Hepatocyte (in vitro differentiated cells): ENCODE measurements around the gene PUM2. TPM values are rescaled to one million over a fixed set of nuclear protein-coding genes. Genes with fewer than 3 reads are reported as not detected.

Experiments used
- DNase-seq: peaks from one replicate; pipeline ENCODE4 v3.0.0-alpha.2; 2016; ENCODE audit warnings: low spot score
- H2AFZ ChIP-seq: fragments of 200-600 bp; sonication (generic); 2 replicates; pipeline ENCODE4 v1.6.0; 2016; ENCODE audit warnings: antibody characterized with exemption, mild to moderate bottlenecking
- H3K27ac ChIP-seq: fragments of 200-600 bp; sonication (generic); 2 replicates; pipeline ENCODE4 v1.5.1; 2016; ENCODE audit warnings: mild to moderate bottlenecking
- H3K27me3 ChIP-seq: fragments of 200-600 bp; sonication (generic); 2 replicates; pipeline ENCODE4 v1.6.1; 2016
- H3K36me3 ChIP-seq: fragments of 200-600 bp; sonication (generic); replicated peaks from 2 replicates; pipeline ENCODE4 v1.5.1; 2016; ENCODE audit warnings: low read depth; ENCODE audit not compliant: insufficient read depth
- H3K4me1 ChIP-seq: fragments of 200-600 bp; sonication (generic); 2 replicates; pipeline ENCODE4 v1.5.1; 2016; ENCODE audit warnings: mild to moderate bottlenecking, moderate library complexity; ENCODE audit not compliant: insufficient read depth
- H3K4me2 ChIP-seq: fragments of 200-600 bp; sonication (generic); 2 replicates; pipeline ENCODE4 v1.6.0; 2016
- H3K4me3 ChIP-seq: fragments of 200-600 bp; sonication (generic); 2 replicates; pipeline ENCODE4 v1.5.1; 2016; ENCODE audit warnings: mild to moderate bottlenecking
- H3K79me2 ChIP-seq: fragments of 200-600 bp; sonication (generic); 2 replicates; pipeline ENCODE4 v1.6.0; 2017; ENCODE audit warnings: mild to moderate bottlenecking
- H3K9me2 ChIP-seq: fragments of 200-600 bp; sonication (generic); replicated peaks from 2 replicates; pipeline ENCODE4 v1.6.0; 2017; ENCODE audit warnings: mild to moderate bottlenecking; ENCODE audit not compliant: insufficient read depth
- H3K9me3 ChIP-seq: fragments of 200-600 bp; sonication (generic); 2 replicates; pipeline ENCODE4 v1.5.1; 2016; ENCODE audit warnings: low read depth, mild to moderate bottlenecking
- H4K20me1 ChIP-seq: fragments of 200-600 bp; sonication (generic); 2 replicates; pipeline ENCODE4 v1.6.0; 2016; ENCODE audit warnings: mild to moderate bottlenecking; ENCODE audit not compliant: insufficient read depth, poor library complexity, severe bottlenecking
- CTCF ChIP-seq: fragments of 200-600 bp; sonication (generic); IDR thresholded peaks from 2 replicates; pipeline ENCODE4 v1.5.1; 2016; ENCODE audit warnings: antibody characterized with exemption, mild to moderate bottlenecking; ENCODE audit not compliant: poor library complexity
- EZH2 ChIP-seq: fragments of 200-600 bp; sonication (generic); IDR thresholded peaks from 2 replicates; pipeline ENCODE4 v1.6.1; 2016; ENCODE audit warnings: antibody characterized with exemption, mild to moderate bottlenecking, borderline replicate concordance
- EZH2phosphoT487 ChIP-seq: fragments of 200-600 bp; sonication (generic); IDR thresholded peaks from one replicate; pipeline ENCODE4 v1.6.1; 2018; ENCODE audit warnings: antibody characterized with exemption, mild to moderate bottlenecking, low read depth, moderate library complexity; ENCODE audit not compliant: unreplicated experiment, severe bottlenecking
- WGBS: methylation state at CpG from one replicate; pipeline ENCODE4 v1.1.6; 2016; ENCODE audit warnings: low lambda C conversion rate; ENCODE audit errors: missing lambda C conversion rate; 5-methylcytosine and 5-hydroxymethylcytosine counted together
- polyA plus RNA-seq: library from polyadenylated mRNA; unstranded; fragments of >200 nt; fragmentation: Nextera tagmentation; extraction: Ambion mirVana; gene quantifications from 2 replicates; pipeline ENCODE4 v1.2.1, GENCODE V29; 2016
- total RNA-seq: library from RNA; depleted of rRNA; stranded (reverse); fragments of >200 nt; gene quantifications from 2 replicates; pipeline ENCODE4 v1.2.3, GENCODE V29; 2014

Gene PUM2
- total and polyA plus RNA-seq, 2 experiments from 2014 or later = 14.4 to 55.5 TPM

- no peaks in the 10 kb centered on the region for H3K36me3 ChIP-seq
- no peak overlapping the region for H3K4me3 ChIP-seq
- no peak overlapping the region for H2AFZ ChIP-seq
- H3K4me2 ChIP-seq = no peak overlapping the region
- H3K27me3 ChIP-seq = no peaks in the 10 kb centered on the region
- no peak for TF ChIP-seq CTCF
- no peak for TF ChIP-seq EZH2phosphoT487
- no peak for TF ChIP-seq EZH2
- 89% methylated on average over 2 of the region's 2 CpGs for WGBS
- no peak overlapping the region for H3K27ac ChIP-seq
- no peaks in the 10 kb centered on the region for H4K20me1 ChIP-seq
- H3K9me3 ChIP-seq = no peaks in the 10 kb centered on the region
- no peaks in the 10 kb centered on the region for H3K9me2 ChIP-seq
- H3K79me2 ChIP-seq = peaks cover 38% of the 10 kb centered on the region
- DNase-seq = no peak
- H3K4me1 ChIP-seq = no peaks in the 10 kb centered on the region
Measured at GRCh38 chr2:20267529-20267928, 83.1 kb downstream of the PUM2 start.

- Histone ChIP-seq H3K4me2 (no peak overlapping the region), H3K27me3 (no peaks in the 10 kb centered on the region), H4K20me1 (no peaks in the 10 kb centered on the region), H3K4me1 (no peaks in the 10 kb centered on the region), H2AFZ (no peak overlapping the region), H3K27ac (no peak overlapping the region), H3K36me3 (no peaks in the 10 kb centered on the region), H3K79me2 (peaks cover 28% of the 10 kb centered on the region), H3K9me2 (no peaks in the 10 kb centered on the region), H3K9me3 (no peaks in the 10 kb centered on the region), H3K4me3 (no peak overlapping the region)
- WGBS = 76% methylated on average over 2 of the region's 2 CpGs
- TF ChIP-seq EZH2phosphoT487 (no peak), EZH2 (no peak)
- DNase-seq = no peak
Measured at GRCh38 chr2:20264629-20265028, 86.0 kb downstream of the PUM2 start.

GRCh38 chr2:20257411-20257810 lies 93.2 kb downstream of the PUM2 start:
- no peaks in the 10 kb centered on the region for H3K9me3 ChIP-seq
- no peaks in the 10 kb centered on the region for H4K20me1 ChIP-seq
- H3K79me2 ChIP-seq = no peaks in the 10 kb centered on the region
- no peak overlapping the region for H3K4me2 ChIP-seq
- TF ChIP-seq CTCF = no peak
- no peak for TF ChIP-seq EZH2phosphoT487
- no peak for TF ChIP-seq EZH2
- H3K27me3 ChIP-seq = no peaks in the 10 kb centered on the region
- no peaks in the 10 kb centered on the region for H3K9me2 ChIP-seq
- no peaks in the 10 kb centered on the region for H3K4me1 ChIP-seq
- DNase-seq = no peak
- H2AFZ ChIP-seq = no peak overlapping the region
- WGBS = 97% methylated on average over 1 of the region's 1 CpG
- no peak overlapping the region for H3K4me3 ChIP-seq
- H3K27ac ChIP-seq = no peak overlapping the region
- no peaks in the 10 kb centered on the region for H3K36me3 ChIP-seq

GRCh38 chr2:20254731-20255130 lies 95.9 kb downstream of the PUM2 start:
- TF ChIP-seq CTCF (no peak), EZH2phosphoT487 (no peak), EZH2 (no peak)
- DNase-seq = no peak
- Histone ChIP-seq H4K20me1 (no peaks in the 10 kb centered on the region), H3K36me3 (no peaks in the 10 kb centered on the region), H2AFZ (no peak overlapping the region), H3K4me3 (no peak overlapping the region), H3K27ac (no peak overlapping the region), H3K27me3 (no peaks in the 10 kb centered on the region), H3K4me1 (no peaks in the 10 kb centered on the region), H3K79me2 (no peaks in the 10 kb centered on the region), H3K9me3 (no peaks in the 10 kb centered on the region), H3K4me2 (no peak overlapping the region), H3K9me2 (no peaks in the 10 kb centered on the region)
- whole genome bisulfite sequencing = 97% methylated on average over 4 of the region's 4 CpGs
